Measurements from ENCODE around the gene DTNA. TPM values are rescaled to one million over a fixed set of nuclear protein-coding genes. Genes with fewer than 3 reads are reported as not detected.

DTNA gene
- total RNA-seq, 4 donors from 2014 or later, result 81.0 to 236 (median 119) TPM

- no peak overlapping the region for H3K27ac ChIP-seq
Observed at GRCh38 chr18:34875150-34875549, 165.1 kb downstream of the DTNA start.

GRCh38 chr18:34880403-34880802, 170.3 kb downstream of the DTNA start:
- peak; percentile 22 to 36 for DNase-seq
- no peaks in the 10 kb centered on the region for H3K36me3 ChIP-seq
- H3K4me3 ChIP-seq (replicated peaks in 1 of 3), result no peak overlapping the region
- no peaks in the 10 kb centered on the region for H3K27me3 ChIP-seq
- H3K9me3 ChIP-seq, result no peaks in the 10 kb centered on the region
- peak overlapping the region; percentile 45 to 73 (median 57) for H3K27ac ChIP-seq
- TF ChIP-seq CTCF (IDR thresholded peaks at IDR 0.05) (no peak), POLR2A (IDR thresholded peaks at IDR 0.05) (no peak)
- 76 to 78% methylated on average over 1 of the region's 1 CpG for WGBS, 2 donors
- intact Hi-C loops (cut with DNase I), result no loop called here
- peaks cover 12 to 38% of the 10 kb centered on the region in 2 donors for H3K4me1 ChIP-seq

More at GRCh38 chr18:34875150-34875549, 165.1 kb downstream of the DTNA start:
- WGBS, 2 donors, result 95 to 96% methylated on average over 7 of the region's 7 CpGs
- DNase-seq, result no peak
- TF ChIP-seq POLR2A (IDR thresholded peaks at IDR 0.05) (no peak), CTCF (IDR thresholded peaks at IDR 0.05) (no peak)
- Histone ChIP-seq H3K4me3 (replicated peaks in 1 of 3) (no peak overlapping the region), H3K4me1 (peaks cover 7 to 17% of the 10 kb centered on the region in 2 donors), H3K9me3 (no peaks in the 10 kb centered on the region), H3K27me3 (no peaks in the 10 kb centered on the region), H3K36me3 (no peaks in the 10 kb centered on the region)
- intact Hi-C loops (cut with DNase I), result no loop called here

- H3K4me1 ChIP-seq, result peaks cover 12 to 45% of the 10 kb centered on the region in 2 donors
- H3K27ac ChIP-seq, result peak overlapping the region; percentile 45 to 73 (median 57)
- DNase-seq, result no peak
- H3K4me3 ChIP-seq (replicated peaks in 1 of 3), result no peak overlapping the region
- no peaks in the 10 kb centered on the region for H3K27me3 ChIP-seq
- WGBS, 2 donors, result 74 to 82% methylated on average over 3 of the region's 3 CpGs
- TF ChIP-seq POLR2A (IDR thresholded peaks at IDR 0.05) (no peak), CTCF (IDR thresholded peaks at IDR 0.05) (no peak)
- no peaks in the 10 kb centered on the region for H3K9me3 ChIP-seq
- H3K36me3 ChIP-seq, result no peaks in the 10 kb centered on the region
- intact Hi-C loops (cut with DNase I), result no loop called here
Observed at GRCh38 chr18:34880882-34881834, 171.1 kb downstream of the DTNA start.

- intact Hi-C loops (cut with DNase I), result no loop called here
Observed at GRCh38 chr18:34884436-34884835, 174.3 kb downstream of the DTNA start.

More at GRCh38 chr18:34884436-34884835, 174.3 kb downstream of the DTNA start:
- 42 to 54% methylated on average over 6 of the region's 6 CpGs for WGBS, 2 donors
- Histone ChIP-seq H3K27me3 (no peaks in the 10 kb centered on the region), H3K36me3 (no peaks in the 10 kb centered on the region), H3K27ac (peak overlapping the region in 1 of 3 donors; percentile 76), H3K4me3 (replicated peaks in 1 of 3) (no peak overlapping the region), H3K9me3 (no peaks in the 10 kb centered on the region), H3K4me1 (peaks cover 12 to 68% of the 10 kb centered on the region in 2 donors)
- TF ChIP-seq CTCF (IDR thresholded peaks at IDR 0.05), result no peak
- TF ChIP-seq POLR2A (IDR thresholded peaks at IDR 0.05), result no peak
- DNase-seq, result peak; percentile 62 to 72

Data from thyroid gland (tissue), 4 donors.